Measurements from ENCODE around the gene UNC119B. TPM values are rescaled to one million over a fixed set of nuclear protein-coding genes. Genes with fewer than 3 reads are reported as not detected.
A peak's percentile ranks its signal among the peaks of the same experiment; 100 is the strongest.
"Not testable (repeated sequence)": the region's sequence is repeated elsewhere in the genome, so short reads cannot be mapped to it uniquely, and the experiment has no call there.

UNC119B gene
- total RNA-seq, 1 donor from 2014 or later, result 11.5 TPM

DNA sequence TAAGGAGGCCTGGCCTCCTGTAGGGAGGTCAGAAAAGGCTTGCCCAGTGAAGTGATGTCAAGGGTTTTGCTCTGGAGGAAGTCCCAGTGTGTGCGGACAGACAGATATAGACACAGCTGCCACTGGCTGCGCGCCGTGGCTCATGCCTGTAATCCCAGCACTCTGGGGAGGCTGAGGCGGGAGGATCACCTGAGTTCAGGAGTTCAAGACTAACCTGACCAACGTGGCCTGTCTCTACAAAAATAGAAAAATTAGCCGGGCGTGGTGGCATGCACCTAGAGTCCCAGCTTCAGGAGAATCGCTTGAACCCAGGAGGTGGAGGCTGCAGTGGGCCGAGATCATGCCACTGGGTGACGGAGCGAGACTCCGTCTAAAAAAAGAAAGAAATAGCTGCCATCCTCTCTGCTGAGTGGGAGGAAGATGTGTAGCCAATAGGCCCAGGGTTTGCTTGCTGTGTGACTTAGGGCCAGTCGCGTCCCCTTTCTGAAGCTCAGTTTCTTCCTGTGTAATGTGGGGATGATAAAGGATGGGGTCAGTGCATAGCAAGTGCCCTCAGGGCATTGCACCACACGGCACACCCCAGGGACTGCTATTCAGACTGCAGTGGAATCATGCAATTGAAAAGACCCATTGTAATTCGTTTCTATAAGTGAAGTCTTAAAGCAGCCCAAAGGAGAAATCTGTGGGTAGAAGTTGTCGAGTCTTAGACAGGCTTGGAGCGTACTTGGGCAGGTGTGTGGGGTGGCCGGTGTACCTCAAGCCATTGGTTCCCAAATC lies 42.0 kb upstream of the UNC119B start:
- H3K4me3 ChIP-seq, result no peak overlapping the region
- no peaks in the 10 kb centered on the region for H3K9me3 ChIP-seq (replicated peaks)
- H3K27me3 ChIP-seq (ENCODE audit: low read depth), result no peaks in the 10 kb centered on the region
- peaks cover 6% of the 10 kb centered on the region for H3K4me1 ChIP-seq
- no peak for DNase-seq
- intact Hi-C loops (cut with micrococcal nuclease), result no loop called here
- H3K36me3 ChIP-seq, result peaks cover 4% of the 10 kb centered on the region
- TF ChIP-seq CTCF (IDR thresholded peaks at IDR 0.05; ENCODE audit: borderline replicate concordance), result no peak
- peak overlapping the region; percentile 2 for H3K27ac ChIP-seq (replicated peaks)

GRCh38 chr12:120668868-120669840 lies 41.1 kb upstream of the UNC119B start:
- no peak for DNase-seq
- Histone ChIP-seq H3K27ac (replicated peaks) (peak overlapping the region; percentile 2), H3K36me3 (no peaks in the 10 kb centered on the region), H3K4me3 (no peak overlapping the region), H3K4me1 (peaks cover 6% of the 10 kb centered on the region), H3K27me3 (ENCODE audit: low read depth) (no peaks in the 10 kb centered on the region), H3K9me3 (replicated peaks) (no peaks in the 10 kb centered on the region)
- intact Hi-C loops (cut with micrococcal nuclease), result no loop called here
- TF ChIP-seq CTCF (IDR thresholded peaks at IDR 0.05; ENCODE audit: borderline replicate concordance), result no peak

DNA sequence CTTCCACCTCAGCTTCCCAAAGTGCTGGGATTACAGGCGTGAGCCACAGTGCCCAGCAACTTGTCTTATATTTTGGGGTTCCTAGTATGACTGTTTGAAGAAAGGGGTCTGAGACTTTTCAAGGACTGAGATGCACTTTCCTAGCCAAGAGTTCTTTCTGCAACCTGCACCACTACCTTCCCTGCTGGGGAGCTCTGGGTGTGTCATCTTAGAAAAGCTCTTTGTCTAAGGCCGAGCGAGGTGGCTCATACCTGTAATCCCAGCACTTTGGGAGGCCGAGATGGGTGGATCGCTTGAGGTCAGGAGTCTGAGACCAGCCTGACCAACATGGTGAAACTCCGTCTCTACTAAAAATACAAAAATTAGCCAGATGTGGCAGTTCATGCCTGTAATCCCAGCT lies 40.0 kb upstream of the UNC119B start:
- intact Hi-C loops (cut with micrococcal nuclease); H3K36me3 ChIP-seq; DNase-seq; H3K4me3 ChIP-seq; H3K27me3 ChIP-seq (ENCODE audit: low read depth); H3K27ac ChIP-seq (replicated peaks); H3K4me1 ChIP-seq; H3K9me3 ChIP-seq (replicated peaks): not testable (repeated sequence)

DNA sequence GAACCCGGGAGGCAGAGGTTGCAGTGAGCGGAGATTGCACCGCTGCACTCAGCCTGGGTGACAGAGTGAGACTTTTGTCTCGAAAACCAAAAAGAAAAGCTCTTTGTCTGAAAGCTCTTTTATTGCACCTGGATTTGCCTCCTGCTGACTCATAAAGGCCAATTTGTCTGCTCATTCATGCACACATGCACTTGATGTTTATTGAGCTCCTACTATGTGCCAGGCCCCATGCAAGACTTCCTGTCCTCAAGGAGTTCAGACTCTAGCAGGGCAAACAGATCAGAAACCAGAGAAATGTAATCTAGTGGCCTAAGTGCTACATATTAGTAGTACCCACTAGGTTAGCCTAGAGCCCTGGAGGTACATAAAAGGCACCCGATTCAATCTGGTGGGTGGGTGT lies 39.6 kb upstream of the UNC119B start:
- Histone ChIP-seq H3K4me1 (peaks cover 6% of the 10 kb centered on the region), H3K36me3 (no peaks in the 10 kb centered on the region), H3K27ac (replicated peaks) (no peak overlapping the region), H3K4me3 (no peak overlapping the region), H3K27me3 (ENCODE audit: low read depth) (peaks cover 6% of the 10 kb centered on the region), H3K9me3 (replicated peaks) (no peaks in the 10 kb centered on the region)
- TF ChIP-seq CTCF (IDR thresholded peaks at IDR 0.05; ENCODE audit: borderline replicate concordance), result no peak
- intact Hi-C loops (cut with micrococcal nuclease), result no loop called here
- DNase-seq, result no peak

GRCh38 chr12:120674097-120674636 lies 36.1 kb upstream of the UNC119B start:
- no peak for DNase-seq
- intact Hi-C loops (cut with micrococcal nuclease), result no loop called here
- TF ChIP-seq CTCF (IDR thresholded peaks at IDR 0.05; ENCODE audit: borderline replicate concordance), result no peak
- no peak overlapping the region for H3K4me3 ChIP-seq
- H3K27ac ChIP-seq (replicated peaks), result no peak overlapping the region
- no peaks in the 10 kb centered on the region for H3K9me3 ChIP-seq (replicated peaks)
- H3K4me1 ChIP-seq, result peaks cover 11% of the 10 kb centered on the region
- peaks cover 6% of the 10 kb centered on the region for H3K27me3 ChIP-seq (ENCODE audit: low read depth)
- no peaks in the 10 kb centered on the region for H3K36me3 ChIP-seq
